GM19324 (cell line): Measurements from ENCODE around the gene FBXO41.

Experiments used
- ATAC-seq: cut with Tn5 transposase; IDR thresholded peaks from one replicate; pipeline ENCODE4 v1.9.1; 2021; ENCODE audit warnings: mild to moderate bottlenecking, moderate library complexity; ENCODE audit not compliant: unreplicated experiment, low FRiP score

FBXO41 gene

DNA sequence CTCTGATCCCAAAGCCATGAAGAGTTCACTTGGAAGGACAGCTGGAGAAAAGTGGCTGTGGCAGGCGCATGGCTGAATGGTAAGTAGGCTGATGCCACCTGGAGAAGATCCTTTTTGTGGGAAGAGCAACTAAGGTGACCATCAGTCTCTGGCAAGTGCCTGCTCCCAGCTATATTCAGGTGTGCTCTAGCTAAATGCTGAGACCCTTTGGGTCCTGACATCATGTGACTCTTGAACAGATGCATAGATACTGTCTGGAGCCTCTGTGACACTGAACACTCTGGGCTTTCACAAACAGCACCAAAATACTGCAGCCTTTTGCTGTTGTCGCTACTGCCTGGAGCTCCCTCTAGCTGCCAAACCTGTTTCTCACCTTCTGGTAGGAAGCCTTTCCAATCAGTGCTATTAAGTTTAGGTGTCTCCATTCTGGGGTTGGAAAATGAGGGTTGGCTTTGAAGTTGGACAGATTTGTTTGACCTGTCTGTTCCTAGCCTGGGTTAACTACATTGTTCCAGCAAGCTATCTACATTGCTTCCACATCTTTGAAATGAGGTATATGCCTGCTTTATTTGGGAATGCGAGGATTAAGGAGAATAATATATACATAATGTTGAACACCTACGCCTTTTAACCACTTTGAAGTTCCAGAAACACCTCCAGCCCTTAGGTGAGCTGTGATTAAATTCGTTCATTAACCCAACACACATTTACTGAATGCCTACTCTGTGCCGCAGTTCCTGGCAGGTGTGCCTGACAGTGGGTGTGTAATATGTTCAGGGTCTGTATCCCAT, 6.0 kb upstream of the FBXO41 start:
- ATAC-seq = no peak

DNA sequence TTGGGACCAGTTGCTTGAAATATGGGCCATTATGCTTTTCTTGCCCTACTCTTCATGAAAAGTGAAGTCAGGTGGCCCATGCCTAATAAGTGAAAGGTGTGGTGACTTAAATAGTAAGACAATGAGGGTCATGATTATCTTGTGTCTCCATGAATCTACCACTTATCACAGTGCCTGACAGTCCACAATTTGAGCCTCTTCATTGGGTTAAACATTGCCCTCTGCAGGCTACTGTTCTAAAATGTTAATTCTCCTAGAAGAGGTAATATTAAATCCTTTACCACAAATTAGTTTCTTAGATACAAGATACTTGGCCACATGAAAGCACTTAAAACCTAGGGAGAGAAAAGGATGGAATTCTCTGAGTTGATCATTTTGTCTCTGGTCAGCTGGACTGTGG, 5.0 kb upstream of the FBXO41 start:
- ATAC-seq = no peak

DNA sequence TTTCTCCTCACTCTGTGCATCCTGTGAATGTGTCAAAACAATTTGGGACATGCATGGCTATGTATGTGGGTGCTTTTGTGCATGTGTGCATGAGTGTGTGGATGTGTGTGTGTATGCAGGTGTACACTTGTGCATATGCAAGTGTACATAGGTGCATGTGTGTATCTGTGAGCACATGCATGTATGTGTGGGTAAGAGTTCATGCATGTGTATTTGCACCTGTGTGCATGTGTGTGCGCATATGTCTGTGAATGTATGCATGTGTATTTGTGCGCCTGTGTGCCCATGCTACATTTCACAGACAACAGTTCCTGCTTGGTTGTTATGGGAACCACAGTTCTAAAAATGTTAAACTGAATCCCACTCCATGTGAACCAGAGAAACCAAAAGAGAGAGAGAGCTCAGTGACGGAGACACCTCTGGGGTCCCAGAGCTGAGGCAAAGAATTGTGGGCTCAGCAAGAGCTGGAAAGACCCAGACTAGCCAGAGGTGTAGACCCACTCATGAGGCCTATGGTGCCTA, 1.9 kb upstream of the FBXO41 start:
- ATAC-seq = no peak

DNA sequence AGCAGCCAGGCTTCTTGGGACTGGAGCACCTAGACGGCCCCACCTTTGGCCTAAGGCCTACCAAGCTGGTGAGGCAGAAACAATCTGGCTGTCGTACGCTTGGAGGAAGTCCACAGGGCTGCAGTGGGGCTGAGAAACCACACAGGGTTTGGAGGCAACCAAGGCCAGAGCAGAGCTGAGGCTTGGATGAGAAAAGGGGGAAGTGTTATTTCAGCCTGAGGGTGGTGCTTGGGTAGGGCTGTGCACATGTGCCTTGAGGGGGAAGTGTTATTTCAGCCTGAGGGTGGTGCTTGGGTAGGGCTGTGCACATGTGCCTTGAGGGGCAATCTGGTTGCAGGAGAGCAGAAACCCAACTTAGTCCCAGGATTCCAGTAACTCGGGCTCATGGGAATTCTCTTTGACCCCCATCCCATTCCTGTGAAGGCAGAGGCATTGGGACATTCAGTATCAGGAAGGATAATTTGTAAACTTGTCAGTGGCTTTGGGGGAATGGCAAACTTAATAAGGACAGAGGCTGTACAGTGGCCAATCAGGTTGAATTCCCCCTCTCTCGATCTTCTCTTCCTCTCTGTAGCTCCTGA, 971 bp upstream of the FBXO41 start:
- ATAC-seq = peak; percentile 39

DNA sequence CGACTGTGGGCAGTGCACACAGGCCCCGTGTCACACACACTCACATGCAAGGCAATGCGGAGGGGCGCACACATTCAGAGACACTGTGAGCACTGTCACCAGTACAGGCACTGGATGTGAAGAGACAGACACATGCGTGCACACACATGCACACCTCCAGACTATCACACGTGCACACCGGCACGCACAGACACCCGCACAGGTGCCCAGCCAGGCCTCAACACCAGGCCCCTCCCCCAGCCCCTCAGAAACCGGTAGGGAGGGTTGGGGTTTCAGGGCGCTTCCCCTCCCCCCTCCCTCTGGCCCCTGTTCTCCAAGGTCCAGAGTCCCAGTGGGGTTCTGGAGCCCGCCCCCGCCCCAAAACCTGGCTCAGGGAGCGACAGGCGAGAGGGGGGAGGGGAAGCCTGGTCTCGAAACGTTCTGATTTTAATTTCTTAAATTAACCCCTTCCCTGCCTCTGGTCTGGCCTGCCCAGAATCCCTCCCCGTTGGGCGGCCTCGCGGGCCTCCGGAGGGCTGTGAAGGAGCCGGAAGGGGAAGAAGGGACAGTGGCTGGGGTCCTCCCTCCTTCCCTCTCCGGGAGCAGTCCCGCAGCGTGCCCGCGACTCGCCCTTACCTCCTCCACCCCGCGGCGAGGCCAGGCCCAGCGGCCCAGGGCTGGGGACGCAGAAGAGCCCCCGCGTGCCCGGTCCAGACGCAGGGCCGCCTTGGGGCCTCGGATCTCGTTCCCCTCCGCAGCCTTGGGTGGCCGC, 558 bp downstream of the FBXO41 start:
- peak; percentile 21 for ATAC-seq

DNA sequence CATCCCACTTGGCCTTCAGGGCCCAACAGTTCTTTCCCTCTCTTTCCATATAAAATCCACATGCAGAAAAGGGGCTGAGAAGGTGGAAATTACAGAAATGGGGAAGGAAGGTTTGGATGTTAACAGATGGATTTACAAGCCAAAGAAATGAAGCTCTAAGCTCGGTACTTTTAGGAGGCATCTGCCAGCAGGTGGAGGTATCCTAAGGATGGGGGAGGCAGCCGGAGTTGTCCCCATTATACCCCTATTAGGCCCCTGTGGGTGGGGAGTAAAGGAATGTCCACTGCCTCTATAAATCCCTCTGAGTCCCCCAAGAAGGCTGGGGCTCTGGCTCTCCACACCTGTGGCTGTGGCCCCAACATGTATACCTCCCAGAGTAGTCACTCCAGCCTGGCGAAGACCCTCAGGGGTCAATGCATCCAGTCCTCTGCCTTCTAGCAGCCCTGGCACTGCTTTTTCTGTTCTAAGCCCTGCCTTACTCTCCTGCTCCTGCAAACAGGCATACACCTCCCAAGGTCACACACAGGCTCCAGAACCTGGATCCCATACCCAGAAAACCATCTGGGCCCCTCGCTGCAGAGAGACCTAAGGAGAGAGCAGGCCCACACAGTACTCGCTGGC, 1.2 kb downstream of the FBXO41 start:
- no peak for ATAC-seq

DNA sequence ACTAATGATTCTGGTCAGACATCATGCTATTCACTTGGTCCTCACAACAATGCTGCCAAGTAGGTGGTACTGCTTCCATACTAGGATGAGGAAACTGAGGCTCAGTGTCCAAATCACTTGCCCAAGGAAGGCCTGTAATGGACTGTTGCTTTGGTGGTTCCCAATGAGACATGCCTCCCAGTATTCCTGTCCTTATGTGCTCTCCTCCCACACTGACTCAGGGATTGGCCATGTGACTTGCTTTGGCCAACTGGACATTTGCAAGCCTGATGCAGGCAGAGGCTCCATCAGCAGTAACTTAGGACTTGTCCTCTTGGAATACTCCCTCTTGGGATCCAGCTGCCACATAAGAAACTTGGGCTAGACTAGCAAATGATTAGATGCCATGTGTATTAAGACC, 3.0 kb downstream of the FBXO41 start:
- ATAC-seq = no peak

DNA sequence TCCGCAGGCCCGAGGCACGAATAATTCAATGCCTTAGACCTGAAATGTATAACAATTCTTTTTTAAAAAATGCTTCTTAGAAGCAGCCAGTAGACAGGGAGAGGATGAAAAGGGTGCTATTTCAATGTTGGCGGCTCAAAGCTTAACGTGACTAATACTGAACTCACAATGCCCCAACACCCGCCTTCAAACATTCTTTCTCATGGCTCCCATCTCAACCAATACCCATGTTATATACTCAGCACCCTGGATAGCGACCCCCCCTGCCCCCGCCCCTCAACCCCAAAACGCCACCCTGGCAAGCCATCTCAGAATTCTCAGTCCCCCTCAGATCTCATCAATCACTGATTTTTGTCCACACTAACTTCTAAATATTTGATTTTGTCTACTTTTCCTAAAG, 4.4 kb downstream of the FBXO41 start:
- ATAC-seq = no peak

DNA sequence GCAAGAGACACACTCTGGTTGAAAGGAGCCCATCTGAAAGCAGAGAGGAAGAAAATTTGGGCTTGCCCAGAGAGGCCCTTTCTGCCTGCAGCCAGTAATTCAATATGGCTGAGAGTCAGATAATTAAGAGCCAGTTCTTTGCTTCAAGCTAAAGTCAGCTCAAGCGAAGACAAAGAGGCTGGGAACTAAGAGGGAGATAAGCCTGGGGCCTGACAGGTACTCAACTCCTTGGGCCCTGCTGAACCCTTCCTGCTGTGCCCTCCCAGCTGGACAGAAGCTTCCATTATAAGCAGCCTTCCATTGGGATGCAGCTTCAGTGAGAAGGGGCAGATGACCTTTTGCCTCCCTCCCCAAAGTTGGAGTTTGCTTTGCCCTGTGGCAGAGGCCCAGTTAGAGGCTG, 12.0 kb downstream of the FBXO41 start:
- no peak for ATAC-seq

DNA sequence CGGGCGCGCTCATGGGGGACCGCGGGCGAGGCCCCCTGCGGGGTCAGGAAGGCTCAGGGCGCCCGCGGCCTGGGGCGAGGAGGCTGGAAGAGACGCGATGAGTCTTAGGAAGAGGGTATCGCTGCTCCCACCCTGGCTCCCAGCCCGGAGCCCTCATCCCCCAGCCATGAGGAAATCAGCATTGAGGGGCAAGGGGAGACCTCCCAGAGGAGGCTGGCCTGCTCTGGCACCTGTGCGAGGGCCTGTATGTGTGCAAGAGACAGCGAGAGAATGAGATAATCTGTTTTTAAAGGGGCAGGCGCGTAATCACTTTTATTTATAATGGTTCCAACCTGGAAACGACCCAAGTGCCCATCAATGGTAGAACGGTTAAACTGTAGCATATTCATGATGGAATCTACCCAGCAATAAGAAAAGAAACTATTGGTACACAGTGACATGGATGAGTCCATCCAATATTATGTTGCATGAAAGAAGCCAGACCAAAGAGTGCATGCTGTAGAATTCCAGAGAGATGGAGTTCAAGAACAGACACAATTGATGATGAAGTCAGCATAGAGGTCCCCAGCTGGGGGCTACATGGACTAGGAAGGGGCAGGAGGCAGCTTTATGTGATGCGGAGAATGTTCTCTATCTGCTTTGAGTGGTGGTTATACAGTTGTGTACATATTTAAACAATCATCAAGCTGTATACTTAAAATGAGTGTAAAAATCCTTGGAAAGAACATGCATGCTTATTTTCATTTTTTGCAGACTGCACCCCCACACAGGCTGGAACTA, 14.4 kb downstream of the FBXO41 start:
- no peak for ATAC-seq

DNA sequence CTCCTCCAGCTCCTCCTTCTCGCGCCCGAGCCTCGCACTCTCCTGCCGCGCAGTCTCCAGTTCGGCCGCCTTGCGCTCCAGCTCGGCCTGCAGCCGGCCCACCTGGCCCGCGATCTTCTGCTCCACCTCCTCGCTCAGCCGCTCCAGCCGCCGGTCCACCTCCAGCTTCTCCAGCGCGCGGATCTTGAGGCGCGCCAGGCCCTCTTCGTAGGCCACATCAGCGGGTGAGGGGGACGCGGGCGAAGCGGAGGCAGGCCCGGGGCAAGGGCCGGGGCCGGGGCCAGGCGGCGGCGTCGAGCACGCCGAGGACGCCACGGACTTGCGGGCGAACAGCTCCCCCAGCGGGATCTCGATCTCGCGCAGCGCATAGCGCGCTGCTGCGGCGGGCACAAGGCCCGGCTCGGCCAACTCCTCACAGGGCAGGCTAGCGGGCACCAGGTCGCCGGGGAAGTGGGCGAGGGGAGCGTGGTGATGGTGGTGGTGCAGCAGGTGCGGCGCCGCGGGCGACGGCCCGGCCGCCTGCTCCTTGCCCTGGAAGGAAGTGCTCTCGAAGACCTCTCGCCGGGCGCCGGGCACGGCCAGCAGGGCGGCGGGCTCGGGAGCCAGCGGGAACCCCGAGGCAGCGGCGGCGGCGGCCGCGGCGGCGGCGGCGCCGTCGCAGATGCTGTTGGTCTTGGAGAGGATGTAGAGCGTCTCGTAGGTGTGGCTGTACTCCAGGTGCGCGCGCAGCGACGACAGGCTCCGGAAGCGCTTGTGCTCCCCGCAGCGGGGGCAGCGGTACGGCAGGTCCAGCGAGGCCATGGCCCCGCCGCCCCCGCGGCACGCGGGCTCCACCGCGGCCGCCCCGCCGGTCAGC, 15.2 kb downstream of the FBXO41 start:
- peak; percentile 57 for ATAC-seq

DNA sequence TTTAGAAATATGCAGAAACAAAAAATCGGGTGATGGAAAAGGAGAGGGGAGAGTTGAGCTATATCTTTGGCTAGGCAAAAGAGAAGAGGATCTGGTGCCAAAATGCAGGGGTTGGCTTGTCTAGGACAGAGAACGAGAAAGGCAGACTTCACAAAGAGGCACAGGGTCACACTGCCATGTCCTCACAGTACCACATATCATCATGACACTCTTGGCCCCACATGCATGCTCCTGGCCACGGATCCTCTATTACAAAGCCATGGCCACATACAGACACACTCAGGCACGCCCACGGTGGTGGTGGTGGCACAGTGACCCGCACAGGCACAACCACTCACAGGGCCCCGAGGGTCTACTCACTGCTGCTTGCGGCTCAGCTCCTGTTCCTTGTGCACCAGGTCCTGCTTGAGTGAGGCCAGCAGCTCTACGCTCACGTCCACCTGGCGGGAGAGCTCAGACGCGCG, 15.9 kb downstream of the FBXO41 start:
- ATAC-seq = no peak

DNA sequence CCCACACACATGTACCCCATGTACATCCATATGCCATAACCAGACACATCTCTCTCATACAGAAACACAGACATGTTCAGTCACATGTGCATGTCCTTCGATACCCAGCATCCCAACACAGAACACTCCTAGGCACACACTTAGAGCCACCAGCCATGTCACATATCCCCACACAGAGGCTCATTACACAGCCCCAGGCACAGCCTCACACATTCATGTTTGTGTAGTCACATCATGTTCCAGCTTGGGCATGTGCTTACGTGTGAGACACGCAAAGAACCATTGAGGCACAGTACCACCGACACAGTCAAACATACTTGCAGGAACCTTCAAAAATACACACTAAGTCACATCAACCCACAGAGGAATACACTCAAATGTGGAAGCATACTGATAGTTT, 17.3 kb downstream of the FBXO41 start:
- no peak for ATAC-seq

DNA sequence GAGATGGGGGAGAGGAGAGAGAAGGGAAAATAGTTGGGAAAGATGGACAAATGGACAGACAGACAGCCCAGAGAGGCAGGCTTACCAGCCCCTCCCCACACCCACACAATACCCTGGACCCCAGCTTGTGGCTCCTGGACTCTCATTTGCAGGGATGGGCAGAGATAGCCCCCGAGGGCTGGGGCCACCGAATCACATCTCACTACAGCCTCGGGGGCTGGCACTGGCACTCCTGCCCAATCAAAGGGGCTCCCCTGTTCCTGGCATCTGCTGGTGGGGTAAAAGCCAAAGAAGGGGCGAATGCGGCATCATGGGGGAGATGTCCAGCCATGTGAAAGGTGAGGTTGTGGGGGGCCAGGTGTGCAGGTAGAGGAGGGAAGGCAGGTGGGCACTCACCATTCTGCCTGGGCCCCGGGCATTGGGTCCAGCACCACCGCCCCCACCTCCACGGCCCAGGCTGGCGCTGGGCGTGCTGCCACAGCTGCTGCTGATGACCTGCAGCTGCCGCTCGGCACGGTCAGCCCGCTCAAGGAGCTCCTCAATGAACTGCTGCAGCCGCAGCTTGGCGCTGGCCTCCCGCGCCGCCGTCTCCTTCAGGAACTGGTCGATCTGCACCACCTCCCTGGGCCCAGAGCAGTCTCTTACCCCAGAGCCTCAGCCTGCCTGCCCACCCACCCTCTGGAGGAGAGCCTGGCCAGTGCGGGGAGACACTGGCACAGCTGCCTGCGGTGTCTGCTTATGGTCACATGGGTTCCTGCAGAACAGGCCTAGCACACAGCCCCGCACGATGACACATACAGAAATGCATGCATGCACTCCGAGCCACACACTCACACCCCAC, 18.0 kb downstream of the FBXO41 start:
- no peak for ATAC-seq

DNA sequence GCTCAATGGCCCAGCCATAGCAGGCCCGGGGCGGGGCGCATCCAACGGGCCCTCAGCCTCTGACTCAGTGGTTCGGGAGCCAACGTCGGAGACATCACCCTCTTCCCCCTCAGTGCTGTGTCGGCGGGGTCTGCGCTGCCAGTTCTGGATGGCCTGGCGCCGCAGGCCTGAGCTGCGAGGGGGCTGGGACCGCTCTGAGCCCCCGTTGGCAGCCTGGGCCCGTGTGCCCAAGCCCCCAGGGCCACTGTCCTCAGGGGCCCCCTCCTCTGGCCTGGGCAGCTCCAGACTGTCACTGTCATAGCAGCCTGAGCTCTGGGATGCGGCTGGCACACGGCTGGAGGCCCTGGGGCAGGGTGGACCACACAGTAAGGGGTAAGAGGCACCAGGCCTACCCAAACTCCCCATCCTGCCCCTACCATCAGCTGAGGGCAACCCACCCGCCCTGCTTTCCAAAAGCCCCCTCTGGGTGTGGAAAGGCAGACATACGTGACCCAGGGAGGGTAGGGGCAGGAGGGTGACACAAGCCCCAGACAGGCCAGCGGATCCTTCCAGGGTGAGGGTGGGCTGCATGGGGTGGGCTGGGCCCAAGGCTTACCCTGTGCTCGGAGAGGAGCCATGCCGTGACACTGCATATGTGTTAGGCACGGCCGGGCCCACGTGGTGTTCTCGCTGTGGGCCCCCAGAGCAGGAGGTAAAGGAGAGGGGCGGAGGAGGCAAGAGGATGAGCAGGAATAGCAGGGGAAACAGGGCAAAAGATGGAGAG, 18.8 kb downstream of the FBXO41 start:
- ATAC-seq = no peak

DNA sequence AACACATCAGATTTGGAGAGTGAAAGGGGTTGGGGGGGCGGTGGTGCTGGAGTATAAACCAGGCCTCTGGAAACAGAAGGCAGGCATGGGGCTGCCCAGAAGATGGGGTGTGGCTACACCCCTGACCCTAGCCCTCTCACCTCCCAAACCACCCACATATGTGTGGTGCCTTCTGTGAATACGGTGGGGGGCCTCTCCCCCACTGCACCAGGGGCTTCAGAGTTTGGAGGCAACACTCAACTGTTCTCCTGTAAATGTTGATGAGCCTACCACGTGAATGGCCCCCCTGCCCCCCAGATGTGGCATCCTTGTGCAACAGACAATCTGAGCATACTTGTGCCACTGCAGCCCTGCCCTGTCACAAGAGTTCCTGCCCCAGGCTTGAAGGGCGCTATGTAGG, 19.5 kb downstream of the FBXO41 start:
- ATAC-seq = no peak

DNA sequence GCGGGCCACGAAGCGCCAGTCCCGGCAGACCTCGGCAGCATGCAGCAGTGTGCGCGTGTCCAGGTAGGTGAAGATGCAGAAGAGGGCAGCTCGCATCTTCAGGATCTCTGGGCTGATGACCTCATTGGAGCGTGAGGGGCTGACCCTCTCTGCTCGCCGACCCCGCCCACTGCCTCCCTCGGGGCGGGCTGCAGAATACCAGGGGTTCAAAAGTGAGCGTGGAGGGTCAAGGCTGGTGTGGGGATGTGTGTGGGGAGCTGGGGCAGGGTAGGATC, 20.0 kb downstream of the FBXO41 start:
- ATAC-seq = no peak
